Neuronal stem cell (in vitro differentiated cells): ENCODE results near the gene GDF2.

Source experiments
- DNase-seq: peaks from one replicate; pipeline ENCODE4 v3.0.0-alpha.2; 2013; ENCODE audit warnings: low spot score
- H2AFZ ChIP-seq: one replicate; pipeline ENCODE4 v1.6.1; 2013; ENCODE audit warnings: mild to moderate bottlenecking, low read length, inconsistent platforms
- H2AK5ac ChIP-seq: 2 replicates; pipeline ENCODE4 v1.6.1; 2013; ENCODE audit warnings: low read depth, mild to moderate bottlenecking, inconsistent platforms, low read length, moderate library complexity, mixed read lengths
- H2BK120ac ChIP-seq: 2 replicates; pipeline ENCODE4 v1.6.1; 2013; ENCODE audit warnings: low read depth, mild to moderate bottlenecking, inconsistent platforms, low read length, moderate library complexity, mixed read lengths
- H2BK12ac ChIP-seq: one replicate; pipeline ENCODE4 v1.6.1; 2013; ENCODE audit warnings: low read length, inconsistent platforms
- H2BK15ac ChIP-seq: 2 replicates; pipeline ENCODE4 v1.6.1; 2013; ENCODE audit warnings: mild to moderate bottlenecking, low read length, inconsistent platforms, mixed read lengths
- H2BK5ac ChIP-seq: one replicate; pipeline ENCODE4 v1.6.1; 2013; ENCODE audit warnings: inconsistent platforms, mild to moderate bottlenecking, low read length, moderate library complexity
- H3K14ac ChIP-seq: one replicate; pipeline ENCODE4 v1.6.1; 2013; ENCODE audit warnings: low read length, inconsistent platforms
- H3K18ac ChIP-seq: 2 replicates; pipeline ENCODE4 v1.6.1; 2013; ENCODE audit warnings: low read length, inconsistent platforms
- H3K23ac ChIP-seq: 2 replicates; pipeline ENCODE4 v1.6.1; 2013; ENCODE audit warnings: low read depth, mild to moderate bottlenecking, mixed read lengths, low read length, inconsistent platforms; ENCODE audit not compliant: poor library complexity
- H3K27ac ChIP-seq: replicated peaks from 3 replicates; pipeline ENCODE4 v1.5.1; 2013; ENCODE audit warnings: low read length, inconsistent platforms
- H3K27me3 ChIP-seq, 3 experiments: 2 replicates each; pipeline ENCODE4 v1.6.1; 2013; ENCODE audit warnings: low read length in 3 of 3, mild to moderate bottlenecking in 2 of 3, inconsistent platforms in 1 of 3, low read depth in 1 of 3, mixed read lengths in 1 of 3, moderate library complexity in 1 of 3; ENCODE audit not compliant: control insufficient read depth in 3 of 3, insufficient read depth in 3 of 3
- H3K36me3 ChIP-seq, 2 donors: replicated peaks in 1 of 2; 2 replicates each; pipeline ENCODE4 v1.6.1; 2013; ENCODE audit warnings: low read length in 2 of 2; ENCODE audit not compliant: control insufficient read depth in 2 of 2, insufficient read depth in 2 of 2
- H3K4ac ChIP-seq: 2 replicates; pipeline ENCODE4 v1.6.1; 2013; ENCODE audit warnings: inconsistent platforms, mild to moderate bottlenecking, low read length, moderate library complexity
- H3K4me1 ChIP-seq, 2 donors: 1 replicate in 1 of 2; 2 replicates in 1 of 2; pipeline ENCODE4 v1.6.1; 2013; ENCODE audit warnings: low read length in 2 of 2, low read depth in 1 of 2; ENCODE audit not compliant: control insufficient read depth in 2 of 2, insufficient read depth in 1 of 2
- H3K4me2 ChIP-seq: one replicate; pipeline ENCODE4 v1.6.1; 2013; ENCODE audit warnings: mild to moderate bottlenecking, low read length, inconsistent platforms; ENCODE audit not compliant: insufficient read depth, poor library complexity, severe bottlenecking
- H3K4me3 ChIP-seq, 2 donors: 2 replicates each; pipeline ENCODE4 v1.5.1; 2013; ENCODE audit warnings: low read length in 2 of 2, mild to moderate bottlenecking in 2 of 2, inconsistent platforms in 1 of 2, moderate library complexity in 1 of 2
- H3K79me1 ChIP-seq: one replicate; pipeline ENCODE4 v1.6.1; 2013; ENCODE audit warnings: low read depth, mild to moderate bottlenecking, inconsistent platforms, low read length, moderate library complexity
- H3K9ac ChIP-seq: one replicate; pipeline ENCODE4 v1.6.1; 2013; ENCODE audit warnings: mild to moderate bottlenecking, low read depth, low read length, inconsistent platforms; ENCODE audit not compliant: poor library complexity
- H3K9me3 ChIP-seq, 2 donors: replicated peaks in 1 of 2; 2 replicates each; pipeline versions ENCODE3 to v1.6.1; 2013; ENCODE audit warnings: low read length in 2 of 2, mild to moderate bottlenecking in 2 of 2, inconsistent platforms in 1 of 2, low read depth in 1 of 2, mixed read lengths in 1 of 2, moderate library complexity in 1 of 2; ENCODE audit not compliant: control insufficient read depth in 2 of 2, insufficient read depth in 1 of 2
- H4K8ac ChIP-seq: one replicate; pipeline ENCODE4 v1.6.1; 2013; ENCODE audit warnings: low read depth, mild to moderate bottlenecking, inconsistent platforms, low read length, moderate library complexity
- H4K91ac ChIP-seq: one replicate; pipeline ENCODE4 v1.6.1; 2013; ENCODE audit warnings: low read length, low read depth, mild to moderate bottlenecking, inconsistent platforms; ENCODE audit not compliant: poor library complexity
- WGBS, 2 donors: extraction: QIAGEN DNeasy Blood & Tissue Kit; methylation state at CpG; one replicate each; pipeline ENCODE4 v1.1.7; 2013; ENCODE audit warnings: missing lambda C conversion rate in 2 of 2, mixed read lengths in 1 of 2; ENCODE audit not compliant: insufficient read length in 2 of 2, insufficient replicate concordance in 1 of 2; ENCODE audit errors: extremely low coverage in 2 of 2; 5-methylcytosine and 5-hydroxymethylcytosine counted together

Gene GDF2

GRCh38 chr10:47290338-47290737, 31.9 kb upstream of the GDF2 start:
- Histone ChIP-seq H2BK15ac (no peak overlapping the region), H2BK12ac (no peak overlapping the region), H3K36me3 (no peaks in the 10 kb centered on the region), H2BK120ac (no peak overlapping the region), H3K27ac (no peak overlapping the region), H2BK5ac (no peak overlapping the region), H3K4me1 (peaks cover under 1 to 3% of the 10 kb centered on the region in 2 donors), H3K23ac (no peak overlapping the region), H4K91ac (no peak overlapping the region), H3K79me1 (no peaks in the 10 kb centered on the region), H2AFZ (no peak overlapping the region), H3K9ac (no peak overlapping the region), H3K18ac (no peak overlapping the region), H4K8ac (no peak overlapping the region), H3K9me3 (peaks cover 0 to 2% of the 10 kb centered on the region in 2 donors), H3K4ac (no peak overlapping the region), H3K4me2 (no peak overlapping the region), H3K27me3 (peaks cover 0 to 5% (median 0%) of the 10 kb centered on the region in 3 experiments), H3K14ac (no peak overlapping the region), H3K4me3 (no peak overlapping the region), H2AK5ac (no peak overlapping the region)
- no peak for DNase-seq
- WGBS, 2 donors, result no CpG with 5 or more reads among the region's 3 CpGs

- Histone ChIP-seq H3K79me1 (no peaks in the 10 kb centered on the region), H3K9me3 (no peaks in the 10 kb centered on the region), H3K23ac (no peak overlapping the region), H4K91ac (no peak overlapping the region), H2BK120ac (no peak overlapping the region), H3K4me1 (peaks cover 9 to 13% of the 10 kb centered on the region in 2 donors), H3K4ac (no peak overlapping the region), H3K36me3 (no peaks in the 10 kb centered on the region), H3K27ac (no peak overlapping the region), H4K8ac (no peak overlapping the region), H3K18ac (no peak overlapping the region), H3K14ac (no peak overlapping the region), H3K9ac (no peak overlapping the region), H2BK5ac (no peak overlapping the region), H2BK12ac (no peak overlapping the region), H2BK15ac (no peak overlapping the region), H2AK5ac (no peak overlapping the region), H2AFZ (no peak overlapping the region), H3K4me2 (no peak overlapping the region), H3K4me3 (no peak overlapping the region), H3K27me3 (peaks cover 0 to 5% (median 0%) of the 10 kb centered on the region in 3 experiments)
- no CpG with 5 or more reads among the region's 3 CpGs for WGBS, 2 donors
- no peak for DNase-seq
These were observed 30.6 kb upstream of the GDF2 start for GRCh38 chr10:47291682-47292081.

GRCh38 chr10:47294057-47294456, 28.2 kb upstream of the GDF2 start:
- no peaks in the 10 kb centered on the region for H3K9me3 ChIP-seq
- no peak overlapping the region for H2AFZ ChIP-seq
- peaks cover 0 to 26% (median 0%) of the 10 kb centered on the region in 3 experiments for H3K27me3 ChIP-seq
- no peak overlapping the region for H4K8ac ChIP-seq
- no peak overlapping the region for H3K27ac ChIP-seq
- H3K79me1 ChIP-seq, result no peaks in the 10 kb centered on the region
- H3K9ac ChIP-seq, result no peak overlapping the region
- no peak overlapping the region for H3K4ac ChIP-seq
- no peak overlapping the region for H3K4me2 ChIP-seq
- no peak overlapping the region for H2BK120ac ChIP-seq
- no peak overlapping the region for H3K14ac ChIP-seq
- no peak overlapping the region for H3K4me3 ChIP-seq
- no peak overlapping the region for H2BK5ac ChIP-seq
- no CpG with 5 or more reads among the region's 9 CpGs for WGBS, 2 donors
- no peaks in the 10 kb centered on the region for H3K36me3 ChIP-seq
- no peak overlapping the region for H3K23ac ChIP-seq
- H2BK15ac ChIP-seq, result no peak overlapping the region
- peaks cover 18 to 20% of the 10 kb centered on the region in 2 donors for H3K4me1 ChIP-seq
- H4K91ac ChIP-seq, result no peak overlapping the region
- no peak overlapping the region for H2AK5ac ChIP-seq
- no peak overlapping the region for H2BK12ac ChIP-seq
- no peak for DNase-seq
- H3K18ac ChIP-seq, result no peak overlapping the region

GRCh38 chr10:47294501-47294900, 27.8 kb upstream of the GDF2 start:
- DNase-seq, result no peak
- no peak overlapping the region for H3K4ac ChIP-seq
- H3K23ac ChIP-seq, result no peak overlapping the region
- H3K79me1 ChIP-seq, result no peaks in the 10 kb centered on the region
- H2BK12ac ChIP-seq, result no peak overlapping the region
- no peak overlapping the region for H3K27ac ChIP-seq
- H3K4me1 ChIP-seq, result peaks cover 18 to 23% of the 10 kb centered on the region in 2 donors
- no peak overlapping the region for H2AFZ ChIP-seq
- no peak overlapping the region for H3K4me3 ChIP-seq
- no peaks in the 10 kb centered on the region for H3K36me3 ChIP-seq
- no peak overlapping the region for H2BK15ac ChIP-seq
- no peak overlapping the region for H3K4me2 ChIP-seq
- no peak overlapping the region for H4K8ac ChIP-seq
- no peak overlapping the region for H2AK5ac ChIP-seq
- H2BK120ac ChIP-seq, result no peak overlapping the region
- H3K18ac ChIP-seq, result no peak overlapping the region
- no CpG with 5 or more reads among the region's 5 CpGs for WGBS, 2 donors
- no peaks in the 10 kb centered on the region for H3K9me3 ChIP-seq
- no peak overlapping the region for H3K14ac ChIP-seq
- H3K27me3 ChIP-seq, result peaks cover 0 to 31% (median 0%) of the 10 kb centered on the region in 3 experiments
- no peak overlapping the region for H2BK5ac ChIP-seq
- H4K91ac ChIP-seq, result no peak overlapping the region
- H3K9ac ChIP-seq, result no peak overlapping the region
